GM20431 (cell line): ENCODE data around the gene OR2A14.
"Not testable (repeated sequence)": the region's sequence is repeated elsewhere in the genome, so short reads cannot be mapped to it uniquely, and the experiment has no call there.

Experiments
- in situ Hi-C: fragments of 300-500 bp; cut with MseI, MboI; formaldehyde crosslinking; loops from one replicate; pipeline ENCODE4 v1.15.0; 2020; ENCODE audit warnings: low sequenced_read_pairs; ENCODE audit not compliant: unreplicated experiment

OR2A14 gene

DNA sequence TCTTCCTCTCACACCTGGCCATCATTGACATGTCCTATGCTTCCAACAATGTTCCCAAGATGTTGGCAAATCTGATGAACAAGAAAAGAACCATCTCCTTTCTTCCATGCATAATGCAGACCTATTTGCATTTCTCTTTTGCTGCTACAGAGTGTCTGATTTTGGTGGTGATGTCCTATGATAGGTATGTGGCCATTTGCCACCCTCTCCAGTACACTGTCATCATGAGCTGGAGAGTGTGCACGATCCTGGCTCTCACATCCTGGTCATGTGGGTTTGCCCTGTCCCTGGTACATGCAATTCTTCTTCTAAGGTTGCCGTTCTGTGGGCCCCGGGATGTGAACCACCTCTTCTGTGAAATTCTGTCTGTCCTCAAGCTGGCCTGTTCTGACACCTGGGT lies 19.2 kb downstream of the OR2A14 start:
- in situ Hi-C loops: no loop called here

DNA sequence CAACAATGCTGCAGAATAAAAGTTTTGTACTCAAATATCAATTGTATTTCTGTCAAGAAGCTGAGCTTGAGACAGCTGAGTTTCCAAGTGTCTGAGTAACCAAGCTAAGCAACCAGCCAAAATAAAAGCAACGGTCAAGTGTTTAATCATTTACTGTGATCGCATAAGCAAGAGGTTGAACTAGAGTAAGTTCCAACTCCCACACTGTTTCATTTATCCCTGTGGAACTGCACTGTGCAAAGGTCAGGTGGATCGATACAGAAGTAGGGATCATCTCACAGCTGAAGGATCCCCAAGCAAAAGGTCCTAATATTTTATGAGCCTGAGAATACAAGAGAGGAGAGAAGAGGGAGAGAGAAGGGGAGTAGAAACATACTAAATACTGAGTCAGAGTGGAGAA lies 21.4 kb downstream of the OR2A14 start:
- in situ Hi-C loops: no loop called here

DNA sequence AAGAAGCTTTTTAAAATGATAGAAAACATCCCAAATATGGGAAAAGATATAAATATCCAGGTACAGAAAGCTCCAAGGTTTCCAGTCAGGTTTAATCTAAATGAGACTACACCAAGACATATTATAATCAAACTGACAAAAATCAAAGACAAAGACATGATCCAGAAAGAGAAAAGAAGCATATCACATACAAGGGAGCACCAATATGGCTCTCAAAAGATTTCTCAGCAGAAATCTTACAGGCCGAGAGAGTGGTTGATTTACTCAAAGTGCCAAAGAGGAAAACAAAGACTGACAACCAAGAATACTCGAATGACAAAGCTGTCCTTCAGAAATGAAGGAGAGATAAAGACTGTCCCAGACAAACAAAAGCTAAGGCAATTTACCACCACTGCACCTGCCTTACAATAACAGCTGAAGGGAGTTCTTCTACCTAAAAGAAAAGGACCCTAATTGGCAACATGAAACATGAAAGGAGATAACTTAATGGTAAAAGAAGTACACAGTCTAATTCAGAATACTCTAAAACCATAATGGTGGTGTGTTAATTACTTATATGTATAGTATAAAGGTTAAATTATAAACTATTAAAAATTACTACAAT lies 25.4 kb downstream of the OR2A14 start:
- in situ Hi-C loops: no loop called here

DNA sequence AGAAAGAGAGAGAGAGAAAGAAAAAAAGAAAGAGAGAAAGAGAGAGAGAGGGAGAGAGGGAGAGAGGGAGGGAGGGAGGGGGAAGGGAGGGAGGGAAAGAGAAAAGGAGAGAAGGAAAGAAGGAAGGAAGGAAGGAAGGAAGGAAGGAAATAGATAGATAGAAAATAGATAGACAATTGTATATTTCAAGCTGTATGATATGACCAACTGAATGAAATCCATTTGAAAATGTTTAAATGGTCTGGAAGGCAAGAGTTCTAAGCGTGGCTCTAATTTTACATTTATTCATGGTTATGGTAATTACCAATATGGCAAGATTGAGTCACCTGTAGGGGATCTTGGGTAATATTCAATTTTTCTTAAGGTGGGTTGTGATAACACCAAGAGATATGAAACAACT lies 35.9 kb downstream of the OR2A14 start:
- in situ Hi-C loops: loop anchor here (25.0 kb wide), 1 partner anchor 228 kb away; no protein-coding TSS in a partner anchor

DNA sequence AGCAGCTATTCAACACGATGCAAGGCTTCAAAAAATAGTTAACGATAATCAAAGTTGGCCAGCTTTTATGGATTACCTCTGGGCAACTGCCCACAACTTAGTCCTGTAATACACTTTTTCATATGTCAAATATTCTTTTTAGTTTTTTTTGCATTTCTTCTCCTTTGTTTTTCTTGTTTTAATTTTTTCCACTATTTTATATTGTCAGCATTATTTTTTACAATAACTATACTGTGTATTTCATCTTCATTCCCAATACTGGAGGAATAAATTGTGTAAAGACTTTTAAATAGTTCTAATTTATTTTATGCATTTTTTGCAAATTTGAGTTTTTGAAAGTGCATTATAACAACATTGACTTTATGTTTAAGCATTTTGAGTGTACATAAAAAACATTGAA lies 41.8 kb downstream of the OR2A14 start:
- in situ Hi-C loops: loop anchor here (25.0 kb wide), 1 partner anchor 223 kb away; no protein-coding TSS in a partner anchor

DNA sequence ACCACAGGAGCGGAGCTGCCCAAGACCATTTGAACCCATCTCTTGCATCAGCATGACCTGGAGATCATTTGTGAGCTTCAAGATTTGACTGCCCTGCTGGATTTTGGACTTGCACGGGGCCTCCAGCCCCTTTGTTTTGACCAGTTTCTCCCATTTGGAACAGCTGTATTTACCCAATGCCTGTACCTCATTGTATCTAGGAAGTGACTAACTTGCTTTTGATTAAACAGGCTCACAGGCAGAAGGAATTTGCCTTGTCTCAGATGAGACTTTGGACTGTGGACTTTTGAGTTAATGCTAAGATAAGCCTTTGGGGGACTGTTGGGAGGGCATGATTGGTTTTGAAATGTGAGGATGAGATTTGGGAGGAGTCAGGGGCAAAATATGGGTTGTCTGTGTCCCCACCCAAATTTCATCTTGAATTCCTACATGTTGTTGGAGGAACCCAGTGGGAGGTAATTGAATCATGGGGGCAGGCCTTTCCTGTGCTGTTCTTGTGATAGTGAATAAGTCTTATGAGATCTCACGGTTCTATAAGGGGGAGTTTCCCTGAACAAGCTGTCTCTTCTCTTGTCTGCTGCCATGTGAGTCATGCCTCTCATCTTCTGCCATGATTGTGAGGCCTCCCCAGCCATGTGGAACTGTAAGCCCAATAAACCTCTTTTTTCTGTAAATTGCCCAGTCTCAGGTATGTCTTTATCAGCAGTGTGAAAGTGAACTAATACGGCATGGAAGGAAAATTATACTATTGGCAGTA lies 48.8 kb downstream of the OR2A14 start:
- in situ Hi-C loops: loop anchor here (25.0 kb wide), 1 partner anchor 216 kb away; no protein-coding TSS in a partner anchor

DNA sequence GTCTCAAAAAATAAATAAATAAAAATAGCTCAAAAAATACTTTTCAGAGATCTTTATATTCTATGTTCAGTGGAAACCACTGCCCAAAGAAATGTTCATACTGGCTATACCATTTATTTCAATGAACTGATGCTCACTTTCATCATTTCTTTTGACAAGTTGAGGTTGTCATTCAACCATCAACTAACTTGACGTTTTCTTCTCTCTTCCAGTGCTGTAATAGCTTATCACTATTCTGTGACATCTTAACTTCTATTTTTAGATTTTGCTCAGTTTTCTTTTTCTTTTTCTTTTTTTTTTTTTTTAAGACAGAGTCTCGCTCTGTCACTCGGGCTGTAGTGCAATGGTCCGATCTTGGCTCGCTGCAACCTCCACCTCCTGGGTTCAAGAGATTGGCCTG lies 51.6 kb downstream of the OR2A14 start:
- in situ Hi-C loops: loop anchor here (25.0 kb wide), 1 partner anchor 213 kb away; no protein-coding TSS in a partner anchor

DNA sequence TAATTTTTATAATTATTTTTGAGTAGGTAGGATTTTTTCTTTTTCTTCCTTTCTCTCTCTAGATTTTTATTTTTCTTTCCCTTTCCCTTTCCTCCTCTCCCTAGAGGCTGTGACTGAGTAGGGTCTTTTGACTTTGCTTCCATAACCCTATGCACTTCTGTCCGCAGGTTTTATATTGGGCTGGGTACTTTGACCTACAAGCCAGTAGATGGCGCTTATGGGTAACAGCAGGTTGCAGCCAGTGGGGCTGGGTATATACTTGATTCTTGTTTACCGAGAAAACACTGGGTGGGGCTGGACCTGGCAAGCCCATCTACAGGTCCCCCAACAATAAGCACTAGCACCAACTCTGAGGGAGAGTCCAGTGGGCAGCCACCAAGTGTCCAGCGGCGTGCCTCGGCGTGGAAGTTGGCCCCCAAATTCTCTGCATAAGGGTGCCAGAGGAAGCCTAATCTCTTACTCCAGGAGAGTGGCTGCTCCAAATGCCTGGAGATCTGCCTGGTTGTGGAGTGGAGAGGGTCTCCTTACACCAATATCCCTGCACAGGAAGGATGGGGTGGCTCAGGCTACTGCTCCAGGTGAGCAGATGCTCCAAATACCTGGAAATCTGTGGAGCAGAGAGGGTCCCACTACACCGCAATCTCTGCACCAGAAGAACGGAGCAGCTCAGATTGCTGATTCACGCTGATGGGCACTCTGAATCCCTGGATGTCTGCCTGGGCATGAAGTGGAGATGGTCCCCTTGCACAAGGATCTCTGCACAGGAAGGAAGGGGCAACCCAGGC lies 55.6 kb downstream of the OR2A14 start:
- in situ Hi-C loops: not testable (repeated sequence)

DNA sequence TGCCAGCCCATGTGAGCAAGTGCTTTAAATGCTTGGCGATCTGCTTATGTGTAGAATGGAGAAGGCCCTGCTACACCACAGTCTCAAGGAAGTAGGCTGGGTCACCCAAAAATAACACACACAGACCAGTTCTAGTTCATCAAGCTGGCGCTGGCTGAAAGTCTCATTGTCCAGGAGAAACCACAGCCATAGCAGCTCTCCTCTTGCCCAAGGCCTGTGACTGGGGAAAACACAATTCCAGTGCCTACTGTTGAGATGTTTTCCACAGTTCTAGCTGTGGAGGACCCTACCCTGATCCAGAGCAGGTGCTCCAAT lies 56.1 kb downstream of the OR2A14 start:
- in situ Hi-C loops: not testable (repeated sequence)
